ENCODE results near the gene NDUFV1.

DNA sequence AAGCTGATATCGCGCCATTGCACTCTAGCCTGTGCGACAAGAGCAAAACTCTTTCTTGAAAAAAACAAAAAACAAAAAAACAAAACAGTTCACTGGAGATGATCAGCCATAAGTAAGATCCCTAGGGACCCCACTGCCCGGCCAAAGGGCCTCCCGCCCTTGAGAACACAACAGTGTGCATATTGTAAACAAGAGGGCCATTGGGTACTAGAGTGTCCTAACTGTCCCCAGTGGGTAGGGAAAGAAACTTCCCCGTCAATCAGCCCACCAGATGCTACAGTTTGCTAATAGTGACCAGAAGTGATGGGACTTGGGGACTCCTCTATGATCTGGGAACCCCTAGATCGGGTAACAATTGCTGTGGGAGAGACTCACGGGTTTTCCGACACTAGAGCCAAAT lies 47.5 kb downstream of the NDUFV1 start:
- TF ChIP-seq, protein P1, sequence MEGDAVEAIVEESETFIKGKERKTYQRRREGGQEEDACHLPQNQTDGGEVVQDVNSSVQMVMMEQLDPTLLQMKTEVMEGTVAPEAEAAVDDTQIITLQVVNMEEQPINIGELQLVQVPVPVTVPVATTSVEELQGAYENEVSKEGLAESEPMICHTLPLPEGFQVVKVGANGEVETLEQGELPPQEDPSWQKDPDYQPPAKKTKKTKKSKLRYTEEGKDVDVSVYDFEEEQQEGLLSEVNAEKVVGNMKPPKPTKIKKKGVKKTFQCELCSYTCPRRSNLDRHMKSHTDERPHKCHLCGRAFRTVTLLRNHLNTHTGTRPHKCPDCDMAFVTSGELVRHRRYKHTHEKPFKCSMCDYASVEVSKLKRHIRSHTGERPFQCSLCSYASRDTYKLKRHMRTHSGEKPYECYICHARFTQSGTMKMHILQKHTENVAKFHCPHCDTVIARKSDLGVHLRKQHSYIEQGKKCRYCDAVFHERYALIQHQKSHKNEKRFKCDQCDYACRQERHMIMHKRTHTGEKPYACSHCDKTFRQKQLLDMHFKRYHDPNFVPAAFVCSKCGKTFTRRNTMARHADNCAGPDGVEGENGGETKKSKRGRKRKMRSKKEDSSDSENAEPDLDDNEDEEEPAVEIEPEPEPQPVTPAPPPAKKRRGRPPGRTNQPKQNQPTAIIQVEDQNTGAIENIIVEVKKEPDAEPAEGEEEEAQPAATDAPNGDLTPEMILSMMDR (IDR thresholded peaks at IDR 0.05): no peak
- TF ChIP-seq POLR2AphosphoS5 (IDR thresholded peaks at IDR 0.05): no peak

All from sigmoid colon (tissue), 4 donors.